SK-N-MC (cell line): ENCODE data around the gene RRM2.

Source experiments
- EZH2 ChIP-seq: fragments of 200-600 bp; sonication (generic); IDR thresholded peaks from one replicate; pipeline ENCODE4 v1.6.1; 2017; ENCODE audit warnings: antibody characterized with exemption
- POLR2AphosphoS5 ChIP-seq: IDR thresholded peaks from 2 replicates; pipeline ENCODE4 v1.6.1; 2012; ENCODE audit warnings: mild to moderate bottlenecking, low read depth, low read length, borderline replicate concordance

DNA sequence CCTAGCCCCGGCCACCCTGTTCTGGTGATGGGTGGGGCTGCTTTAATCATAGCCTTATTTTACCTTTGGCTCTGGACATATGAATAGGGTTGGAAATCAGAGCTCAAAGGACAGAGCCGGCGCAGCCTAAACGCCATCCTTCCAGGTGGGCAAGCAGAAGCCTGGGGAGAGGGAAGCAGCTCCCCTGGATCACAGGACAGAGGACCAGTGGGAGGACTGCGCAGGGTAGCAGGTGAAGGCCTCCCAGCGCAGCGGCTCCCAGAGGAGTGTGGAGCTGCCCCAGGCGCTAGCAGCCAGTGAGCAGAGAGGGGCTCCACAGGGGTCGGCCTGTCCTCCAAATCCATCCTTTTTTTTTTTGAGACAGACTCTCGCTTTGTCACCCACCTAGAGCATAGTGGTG, 25.9 kb upstream of the RRM2 start:
- TF ChIP-seq EZH2 (no peak), POLR2AphosphoS5 (no peak)
